ENCODE results near the gene ANKRD61. TPM values are rescaled to one million over a fixed set of nuclear protein-coding genes. Genes with fewer than 3 reads are reported as not detected.
A peak's percentile ranks its signal among the peaks of the same experiment; 100 is the strongest.

The ANKRD61 gene
- total RNA-seq, 1 donor from 2014 or later = not detected

DNA sequence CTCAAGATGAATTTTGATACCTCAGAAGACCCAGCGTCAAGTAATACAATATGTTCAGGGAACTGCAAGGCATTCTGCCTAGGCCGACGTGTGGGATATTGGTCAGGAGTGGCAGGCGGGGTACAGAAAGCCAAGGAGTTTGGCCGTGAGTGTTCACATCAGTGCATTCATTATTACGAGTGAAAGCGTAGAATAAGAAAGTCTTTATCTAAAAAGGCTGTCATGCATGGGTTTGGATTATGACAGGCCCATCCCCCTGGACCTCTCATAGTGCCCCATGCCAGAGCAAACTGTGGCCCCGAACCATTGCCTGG is 14.6 kb upstream of the ANKRD61 start:
- no peak for DNase-seq
- H3K27ac Mint-ChIP-seq (ENCODE audit: unreplicated experiment) = peak overlapping the region; percentile 80
- H3K9me3 Mint-ChIP-seq (ENCODE audit: unreplicated experiment) = no peaks in the 10 kb centered on the region
- H3K27me3 Mint-ChIP-seq (ENCODE audit: unreplicated experiment) = peaks cover 1% of the 10 kb centered on the region
- TF ChIP-seq, protein P1, sequence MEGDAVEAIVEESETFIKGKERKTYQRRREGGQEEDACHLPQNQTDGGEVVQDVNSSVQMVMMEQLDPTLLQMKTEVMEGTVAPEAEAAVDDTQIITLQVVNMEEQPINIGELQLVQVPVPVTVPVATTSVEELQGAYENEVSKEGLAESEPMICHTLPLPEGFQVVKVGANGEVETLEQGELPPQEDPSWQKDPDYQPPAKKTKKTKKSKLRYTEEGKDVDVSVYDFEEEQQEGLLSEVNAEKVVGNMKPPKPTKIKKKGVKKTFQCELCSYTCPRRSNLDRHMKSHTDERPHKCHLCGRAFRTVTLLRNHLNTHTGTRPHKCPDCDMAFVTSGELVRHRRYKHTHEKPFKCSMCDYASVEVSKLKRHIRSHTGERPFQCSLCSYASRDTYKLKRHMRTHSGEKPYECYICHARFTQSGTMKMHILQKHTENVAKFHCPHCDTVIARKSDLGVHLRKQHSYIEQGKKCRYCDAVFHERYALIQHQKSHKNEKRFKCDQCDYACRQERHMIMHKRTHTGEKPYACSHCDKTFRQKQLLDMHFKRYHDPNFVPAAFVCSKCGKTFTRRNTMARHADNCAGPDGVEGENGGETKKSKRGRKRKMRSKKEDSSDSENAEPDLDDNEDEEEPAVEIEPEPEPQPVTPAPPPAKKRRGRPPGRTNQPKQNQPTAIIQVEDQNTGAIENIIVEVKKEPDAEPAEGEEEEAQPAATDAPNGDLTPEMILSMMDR (IDR thresholded peaks at IDR 0.05; ENCODE audit: partially characterized antibody, unreplicated experiment) = no peak
- no peaks in the 10 kb centered on the region for H3K4me1 Mint-ChIP-seq (ENCODE audit: low read depth, unreplicated experiment)
- no peak overlapping the region for H3K4me3 Mint-ChIP-seq (ENCODE audit: unreplicated experiment)
- no peaks in the 10 kb centered on the region for H3K36me3 Mint-ChIP-seq (ENCODE audit: unreplicated experiment)

DNA sequence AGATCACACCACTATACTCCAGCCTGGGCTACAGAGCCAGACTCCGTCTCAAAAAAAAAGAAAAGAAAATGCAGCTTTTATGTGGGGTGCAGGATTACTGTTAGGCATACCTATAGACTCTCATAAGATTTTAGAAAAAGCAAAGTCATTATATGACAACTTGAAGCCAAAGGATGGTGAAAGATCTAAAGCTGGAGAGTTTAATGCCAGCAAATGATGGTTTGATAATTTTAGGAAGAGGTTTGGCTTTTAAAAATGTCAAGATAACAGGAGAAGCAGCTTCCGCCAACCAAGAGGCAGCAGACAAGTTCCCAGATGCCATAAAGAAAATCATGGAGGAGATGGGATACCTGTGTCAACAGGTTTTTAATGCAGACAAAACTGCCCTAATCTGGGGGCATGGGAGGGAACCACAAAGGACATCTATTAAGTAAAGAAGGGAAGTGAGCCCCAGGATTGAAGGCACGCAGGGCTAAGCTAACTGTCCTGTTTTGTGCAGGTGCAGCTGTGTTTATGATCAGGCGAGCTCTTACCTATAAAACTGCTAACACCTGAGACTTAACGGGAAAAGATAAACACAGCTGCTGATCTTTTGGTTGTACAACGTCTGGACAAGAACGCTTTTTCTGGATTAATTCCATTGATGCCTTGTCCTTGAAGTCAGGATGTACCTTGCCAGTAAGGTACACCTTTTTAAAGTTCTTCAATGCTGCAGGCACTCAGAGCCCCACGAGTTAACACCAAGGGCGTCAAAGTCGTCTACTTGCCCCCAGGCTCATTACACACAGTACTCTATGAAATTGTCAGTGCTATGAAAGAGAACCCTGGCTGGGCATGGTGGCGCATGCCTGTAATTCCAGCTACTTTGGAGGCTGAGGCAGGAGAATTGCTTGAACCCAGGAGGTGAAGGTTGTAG is 10.5 kb upstream of the ANKRD61 start:
- H3K27ac Mint-ChIP-seq (ENCODE audit: unreplicated experiment) = peak overlapping the region; percentile 15

GRCh38 chr7:6022707-6023106 is 8.5 kb upstream of the ANKRD61 start:
- Mint-ChIP-seq H3K9me3 (ENCODE audit: unreplicated experiment) (peaks cover 3% of the 10 kb centered on the region), H3K4me1 (ENCODE audit: low read depth, unreplicated experiment) (no peaks in the 10 kb centered on the region), H3K4me3 (ENCODE audit: unreplicated experiment) (no peak overlapping the region), H3K27me3 (ENCODE audit: unreplicated experiment) (peaks cover 2% of the 10 kb centered on the region), H3K36me3 (ENCODE audit: unreplicated experiment) (no peaks in the 10 kb centered on the region), H3K27ac (ENCODE audit: unreplicated experiment) (no peak overlapping the region)
- no peak for DNase-seq
- TF ChIP-seq, protein P1 (IDR thresholded peaks at IDR 0.05; ENCODE audit: partially characterized antibody, unreplicated experiment) = no peak

More for the DNA sequence above, 10.5 kb upstream of the ANKRD61 start:
- TF ChIP-seq, protein P1 (IDR thresholded peaks at IDR 0.05; ENCODE audit: partially characterized antibody, unreplicated experiment) = no peak
- H3K36me3 Mint-ChIP-seq (ENCODE audit: unreplicated experiment) = no peaks in the 10 kb centered on the region
- no peak overlapping the region for H3K4me3 Mint-ChIP-seq (ENCODE audit: unreplicated experiment)
- peaks cover 1% of the 10 kb centered on the region for H3K27me3 Mint-ChIP-seq (ENCODE audit: unreplicated experiment)
- DNase-seq = no peak
- peaks cover 1% of the 10 kb centered on the region for H3K9me3 Mint-ChIP-seq (ENCODE audit: unreplicated experiment)
- no peaks in the 10 kb centered on the region for H3K4me1 Mint-ChIP-seq (ENCODE audit: low read depth, unreplicated experiment)

GRCh38 chr7:6023974-6024435 is 7.2 kb upstream of the ANKRD61 start:
- H3K9me3 Mint-ChIP-seq (ENCODE audit: unreplicated experiment) = peaks cover 3% of the 10 kb centered on the region
- H3K27me3 Mint-ChIP-seq (ENCODE audit: unreplicated experiment) = peaks cover 2% of the 10 kb centered on the region
- no peak overlapping the region for H3K4me3 Mint-ChIP-seq (ENCODE audit: unreplicated experiment)
- H3K27ac Mint-ChIP-seq (ENCODE audit: unreplicated experiment) = peak overlapping the region; percentile 10
- H3K36me3 Mint-ChIP-seq (ENCODE audit: unreplicated experiment) = no peaks in the 10 kb centered on the region
- TF ChIP-seq, protein P1 (IDR thresholded peaks at IDR 0.05; ENCODE audit: partially characterized antibody, unreplicated experiment) = no peak
- no peak for DNase-seq
- no peaks in the 10 kb centered on the region for H3K4me1 Mint-ChIP-seq (ENCODE audit: low read depth, unreplicated experiment)

All from glutamatergic neuron (in vitro differentiated cells).